Measurements from ENCODE around the gene CHAF1B.

The CHAF1B gene

GRCh38 chr21:36425286-36425685 is 40.1 kb downstream of the CHAF1B start:
- no peak for DNase-seq (ENCODE audit: low spot score)
- TF ChIP-seq CTCF (IDR thresholded peaks at IDR 0.05; ENCODE audit: extremely low read depth, insufficient read depth, missing control alignments): no peak
- in situ Hi-C loops (cut with MboI; ENCODE audit: low pct_unique_long_range_greater_than_20kb, low sequenced_read_pairs, unreplicated experiment): no loop called here

- DNase-seq (ENCODE audit: low spot score): no peak
- in situ Hi-C loops (cut with MboI; ENCODE audit: low pct_unique_long_range_greater_than_20kb, low sequenced_read_pairs, unreplicated experiment): no loop called here
- no peak for TF ChIP-seq CTCF (IDR thresholded peaks at IDR 0.05; ENCODE audit: extremely low read depth, insufficient read depth, missing control alignments)
These were observed 42.3 kb downstream of the CHAF1B start for GRCh38 chr21:36427502-36427901.

DNA sequence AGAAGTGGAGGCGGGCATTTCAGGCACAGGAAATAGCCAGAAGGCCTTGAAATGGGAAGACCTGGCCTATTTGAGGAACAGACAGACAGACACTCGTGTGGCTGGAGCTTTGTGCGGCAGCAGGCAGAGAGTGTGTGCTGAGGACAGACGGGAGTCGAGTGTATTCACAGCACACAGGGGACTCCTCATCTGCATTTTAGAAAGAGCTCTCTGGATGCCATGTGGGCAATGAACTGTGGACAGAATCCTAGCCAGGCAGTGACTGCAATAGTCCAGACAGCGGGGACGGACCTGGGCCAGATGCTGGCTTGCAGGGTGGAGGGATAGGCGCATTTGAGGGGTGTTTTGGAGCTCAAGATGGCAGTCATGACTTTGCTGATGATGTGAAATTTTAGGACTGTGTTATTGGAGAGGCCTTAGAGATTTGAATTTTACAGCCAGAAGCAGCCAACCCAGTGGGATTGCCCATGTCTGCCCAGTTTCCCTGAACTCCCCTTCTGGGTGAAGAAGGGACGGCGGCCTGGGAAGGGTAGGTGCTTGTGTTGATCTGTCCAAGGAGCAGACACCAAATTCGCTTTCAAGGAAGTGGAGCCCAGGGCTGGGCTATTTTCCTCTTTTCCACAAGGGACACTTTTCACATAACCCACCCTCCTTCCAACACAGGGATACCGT is 43.7 kb downstream of the CHAF1B start:
- TF ChIP-seq CTCF (IDR thresholded peaks at IDR 0.05; ENCODE audit: extremely low read depth, insufficient read depth, missing control alignments): no peak
- in situ Hi-C loops (cut with MboI; ENCODE audit: low pct_unique_long_range_greater_than_20kb, low sequenced_read_pairs, unreplicated experiment): no loop called here
- no peak for DNase-seq (ENCODE audit: low spot score)

DNA sequence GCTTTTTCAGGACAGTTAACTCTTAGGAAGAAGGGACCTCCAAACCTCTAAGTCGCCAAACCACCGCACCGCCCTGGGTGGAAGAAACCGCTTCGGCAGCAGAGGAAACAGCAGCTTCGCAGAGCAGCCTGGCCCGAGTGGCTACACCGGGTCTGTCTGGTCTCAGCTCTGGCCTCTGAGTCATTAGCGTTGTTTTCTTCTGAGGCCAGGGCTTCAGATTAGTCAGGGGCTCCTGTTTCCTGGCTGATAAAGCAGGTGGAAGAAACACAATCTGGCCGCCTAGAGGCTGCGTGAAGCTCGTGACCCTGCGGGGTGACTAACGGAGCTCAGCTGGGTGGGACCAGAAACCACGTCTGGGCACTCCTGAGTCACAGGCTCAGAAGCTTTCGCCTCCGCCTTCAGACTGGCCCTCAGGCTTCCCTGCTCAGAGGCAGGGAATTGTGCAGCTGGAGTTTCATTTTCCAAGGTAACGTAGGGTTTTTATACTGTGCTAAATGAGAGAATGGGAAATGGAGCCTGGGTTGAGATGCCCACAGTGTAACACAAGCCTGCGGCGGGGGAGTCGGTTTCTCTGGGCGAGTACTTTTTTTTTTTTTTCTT is 44.9 kb downstream of the CHAF1B start:
- peak; percentile 86 for DNase-seq (ENCODE audit: low spot score)
- TF ChIP-seq CTCF (IDR thresholded peaks at IDR 0.05; ENCODE audit: extremely low read depth, insufficient read depth, missing control alignments): peak; percentile 7
- in situ Hi-C loops (cut with MboI; ENCODE audit: low pct_unique_long_range_greater_than_20kb, low sequenced_read_pairs, unreplicated experiment): no loop called here

DNA sequence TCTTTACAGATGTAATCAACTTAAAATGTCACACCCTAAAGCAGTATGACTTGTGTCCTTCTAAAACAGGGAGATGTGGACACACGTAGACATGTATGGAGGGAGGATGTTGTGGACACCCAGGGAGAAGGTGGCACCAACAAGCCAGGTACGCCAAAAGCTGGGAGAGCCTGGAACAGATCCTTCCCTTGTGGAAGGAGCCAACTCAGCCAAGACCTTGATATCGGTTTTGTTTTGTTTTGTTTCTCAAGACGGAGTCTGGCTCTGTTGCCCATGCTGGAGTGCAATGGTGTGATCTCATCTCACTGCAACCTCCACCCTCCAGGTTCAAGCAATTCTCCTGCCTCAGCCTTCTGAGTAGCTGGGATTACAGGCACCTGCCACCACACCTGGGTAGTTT is 45.6 kb downstream of the CHAF1B start:
- TF ChIP-seq CTCF (IDR thresholded peaks at IDR 0.05; ENCODE audit: extremely low read depth, insufficient read depth, missing control alignments): no peak
- in situ Hi-C loops (cut with MboI; ENCODE audit: low pct_unique_long_range_greater_than_20kb, low sequenced_read_pairs, unreplicated experiment): no loop called here
- DNase-seq (ENCODE audit: low spot score): no peak

DNA sequence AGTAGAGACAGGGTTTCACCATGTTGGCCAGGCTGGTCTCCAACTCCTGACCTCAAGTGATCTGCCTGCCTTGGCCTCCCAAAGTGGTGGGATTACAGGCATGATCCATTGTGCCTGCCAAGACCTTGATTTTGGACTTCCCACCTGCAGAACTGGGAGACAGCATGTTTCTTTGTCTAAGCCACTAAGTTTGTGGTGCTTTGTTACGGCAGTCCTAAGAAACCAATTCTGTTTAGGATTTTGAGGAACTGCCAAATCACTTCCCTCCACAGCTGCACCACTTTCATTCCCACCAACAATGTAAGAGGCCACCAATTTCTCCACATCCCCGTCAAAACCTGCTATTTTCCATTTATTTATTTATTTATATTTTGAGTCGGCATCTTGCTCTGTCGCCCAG is 46.1 kb downstream of the CHAF1B start:
- in situ Hi-C loops (cut with MboI; ENCODE audit: low pct_unique_long_range_greater_than_20kb, low sequenced_read_pairs, unreplicated experiment): no loop called here

More for the DNA sequence above, 46.1 kb downstream of the CHAF1B start:
- TF ChIP-seq CTCF (IDR thresholded peaks at IDR 0.05; ENCODE audit: extremely low read depth, insufficient read depth, missing control alignments): no peak
- DNase-seq (ENCODE audit: low spot score): no peak

Measured in GM13977 (cell line).